AG04450 (cell line): ENCODE results near the gene SLC22A5. TPM values are rescaled to one million over a fixed set of nuclear protein-coding genes. Genes with fewer than 3 reads are reported as not detected.

Experiments used
- CTCF ChIA-PET: fragments of 300-600, 350-600 bp; formaldehyde crosslinking; extraction: SDS; loops from one replicate; lab custom pipeline; 2022; ENCODE audit warnings: antibody characterized with exemption, inconsistent platforms; lab: Charles Lee
- POLR2A ChIA-PET: fragments of 350-600 bp; formaldehyde crosslinking; extraction: SDS; loops from one replicate; lab custom pipeline; 2021; ENCODE audit warnings: antibody characterized with exemption, inconsistent platforms; lab: Yijun Ruan, JAX
- DNase-seq: peaks from one replicate; pipeline ENCODE4 v3.0.0-alpha.2; 2011; ENCODE audit warnings: low read depth, low spot score
- H3K27ac ChIP-seq: one replicate; pipeline ENCODE4 v1.5.1; 2012; ENCODE audit warnings: low read depth, low read length, control low read depth
- H3K27me3 ChIP-seq: one replicate; pipeline ENCODE4 v1.6.0; 2012; ENCODE audit warnings: low read length; ENCODE audit not compliant: control insufficient read depth, insufficient read depth
- H3K4me3 ChIP-seq: 2 replicates; pipeline ENCODE4 v1.5.1; 2011; ENCODE audit warnings: mild to moderate bottlenecking, low read depth, low read length, control low read depth
- H3K9me3 ChIP-seq: 2 replicates; pipeline ENCODE4 v1.5.1; 2012; ENCODE audit warnings: low read length; ENCODE audit not compliant: control insufficient read depth, insufficient read depth
- CTCF ChIP-seq: IDR thresholded peaks from 2 replicates; pipeline ENCODE4 v1.5.1; 2011; ENCODE audit warnings: low read depth, low read length, control low read depth, inconsistent platforms
- polyA plus RNA-seq: library from polyadenylated mRNA; depleted of rRNA; stranded (reverse); fragments of >200 nt; gene quantifications from 2 replicates; pipeline ENCODE4 v1.2.3, GENCODE V29; 2011

SLC22A5 gene
- polyA plus RNA-seq, 1 experiment: 6.9 TPM

GRCh38 chr5:132325691-132326090 lies 43.8 kb upstream of the SLC22A5 start:
- H3K4me3 ChIP-seq: no peak overlapping the region
- no peak for TF ChIP-seq CTCF
- no peaks in the 10 kb centered on the region for H3K27me3 ChIP-seq
- no peaks in the 10 kb centered on the region for H3K9me3 ChIP-seq
- ChIA-PET POLR2A (interaction anchor here (0.7 kb wide), 1 partner anchor 51 kb away, joined by 3 read pairs; no protein-coding TSS in a partner anchor), CTCF (interaction anchor here (0.7 to 1.1 kb wide), 2 partner anchors 32 to 61 kb away, joined by 3 read pairs; no protein-coding TSS in a partner anchor)
- no peak for DNase-seq
- H3K27ac ChIP-seq: no peak overlapping the region

GRCh38 chr5:132327252-132327955 lies 42.1 kb upstream of the SLC22A5 start:
- ChIA-PET CTCF (interaction anchor here (1.3 to 1.4 kb wide), 2 partner anchors 90 to 147 kb away, joined by 3 to 4 read pairs; no protein-coding TSS in a partner anchor), POLR2A (interaction anchor here (1.0 kb wide), 1 partner anchor 34 kb away, joined by 3 read pairs; no protein-coding TSS in a partner anchor)
- TF ChIP-seq CTCF: no peak
- DNase-seq: no peak
- no peaks in the 10 kb centered on the region for H3K27me3 ChIP-seq
- no peak overlapping the region for H3K27ac ChIP-seq
- no peaks in the 10 kb centered on the region for H3K9me3 ChIP-seq
- no peak overlapping the region for H3K4me3 ChIP-seq

GRCh38 chr5:132334812-132335211 lies 34.7 kb upstream of the SLC22A5 start:
- ChIA-PET CTCF (interaction anchor here (1.1 kb wide), 1 partner anchor 41 kb away, joined by 3 read pairs; no protein-coding TSS in a partner anchor), POLR2A (no interaction called here)
- Histone ChIP-seq H3K9me3 (no peaks in the 10 kb centered on the region), H3K27me3 (no peaks in the 10 kb centered on the region), H3K4me3 (no peak overlapping the region), H3K27ac (no peak overlapping the region)
- no peak for TF ChIP-seq CTCF
- no peak for DNase-seq

GRCh38 chr5:132335402-132335801 lies 34.1 kb upstream of the SLC22A5 start:
- DNase-seq: no peak
- Histone ChIP-seq H3K9me3 (no peaks in the 10 kb centered on the region), H3K27ac (no peak overlapping the region), H3K27me3 (no peaks in the 10 kb centered on the region), H3K4me3 (no peak overlapping the region)
- ChIA-PET POLR2A (no interaction called here), CTCF (no interaction called here)
- no peak for TF ChIP-seq CTCF

- Histone ChIP-seq H3K27me3 (no peaks in the 10 kb centered on the region), H3K4me3 (no peak overlapping the region), H3K27ac (no peak overlapping the region), H3K9me3 (no peaks in the 10 kb centered on the region)
- DNase-seq: no peak
- no peak for TF ChIP-seq CTCF
- CTCF ChIA-PET: no interaction called here
- POLR2A ChIA-PET: no interaction called here
Observed at GRCh38 chr5:132339502-132339901, 30.0 kb upstream of the SLC22A5 start.
